Measurements from ENCODE around the gene S100A7. TPM values are rescaled to one million over a fixed set of nuclear protein-coding genes. Genes with fewer than 3 reads are reported as not detected.

Gene S100A7
- total and polyA plus RNA-seq, 4 donors = not detected

DNA sequence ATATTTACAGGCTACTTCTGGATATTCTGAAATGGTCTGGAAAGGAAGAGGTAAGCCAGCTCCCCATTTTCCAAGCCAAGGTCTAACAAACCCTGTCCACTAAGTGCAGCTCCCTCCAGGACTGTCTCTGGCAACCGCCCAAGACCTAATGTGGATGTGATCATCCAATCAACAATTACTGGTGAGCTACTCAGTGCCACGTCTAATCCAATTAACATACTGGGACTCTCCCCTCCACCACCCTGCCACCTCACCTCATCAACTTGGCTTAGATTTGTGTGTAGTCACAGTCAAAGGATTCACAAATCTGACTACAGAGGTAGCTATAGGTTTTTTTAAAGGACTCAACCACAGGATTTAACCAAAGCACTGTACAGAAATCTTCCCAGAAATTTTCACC lies 25.4 kb upstream of the S100A7 start (continued):
- TF ChIP-seq EGR1 (IDR thresholded peaks at IDR 0.05; ENCODE audit: low read depth in 2 of 2) = no peak

- no peak for TF ChIP-seq TAF1 (conservative IDR thresholded peaks at IDR 0.05)
- TF ChIP-seq FOXA2 (IDR thresholded peaks at IDR 0.05) = no peak
- no peak for TF ChIP-seq SP1 (IDR thresholded peaks at IDR 0.05)
- TF ChIP-seq EGR1 (IDR thresholded peaks at IDR 0.05; ENCODE audit: low read depth in 2 of 2) = no peak
- TF ChIP-seq, protein P1, sequence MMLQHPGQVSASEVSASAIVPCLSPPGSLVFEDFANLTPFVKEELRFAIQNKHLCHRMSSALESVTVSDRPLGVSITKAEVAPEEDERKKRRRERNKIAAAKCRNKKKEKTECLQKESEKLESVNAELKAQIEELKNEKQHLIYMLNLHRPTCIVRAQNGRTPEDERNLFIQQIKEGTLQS (IDR thresholded peaks at IDR 0.05) = no peak
- TF ChIP-seq FOXA1 (IDR thresholded peaks at IDR 0.05) = no peak
- TF ChIP-seq HNF4G (IDR thresholded peaks at IDR 0.05) = no peak
- TF ChIP-seq, protein P2, sequence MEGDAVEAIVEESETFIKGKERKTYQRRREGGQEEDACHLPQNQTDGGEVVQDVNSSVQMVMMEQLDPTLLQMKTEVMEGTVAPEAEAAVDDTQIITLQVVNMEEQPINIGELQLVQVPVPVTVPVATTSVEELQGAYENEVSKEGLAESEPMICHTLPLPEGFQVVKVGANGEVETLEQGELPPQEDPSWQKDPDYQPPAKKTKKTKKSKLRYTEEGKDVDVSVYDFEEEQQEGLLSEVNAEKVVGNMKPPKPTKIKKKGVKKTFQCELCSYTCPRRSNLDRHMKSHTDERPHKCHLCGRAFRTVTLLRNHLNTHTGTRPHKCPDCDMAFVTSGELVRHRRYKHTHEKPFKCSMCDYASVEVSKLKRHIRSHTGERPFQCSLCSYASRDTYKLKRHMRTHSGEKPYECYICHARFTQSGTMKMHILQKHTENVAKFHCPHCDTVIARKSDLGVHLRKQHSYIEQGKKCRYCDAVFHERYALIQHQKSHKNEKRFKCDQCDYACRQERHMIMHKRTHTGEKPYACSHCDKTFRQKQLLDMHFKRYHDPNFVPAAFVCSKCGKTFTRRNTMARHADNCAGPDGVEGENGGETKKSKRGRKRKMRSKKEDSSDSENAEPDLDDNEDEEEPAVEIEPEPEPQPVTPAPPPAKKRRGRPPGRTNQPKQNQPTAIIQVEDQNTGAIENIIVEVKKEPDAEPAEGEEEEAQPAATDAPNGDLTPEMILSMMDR (IDR thresholded peaks at IDR 0.05; ENCODE audit: low read depth, low read length, missing input control) = no peak
- TF ChIP-seq, protein P3, sequence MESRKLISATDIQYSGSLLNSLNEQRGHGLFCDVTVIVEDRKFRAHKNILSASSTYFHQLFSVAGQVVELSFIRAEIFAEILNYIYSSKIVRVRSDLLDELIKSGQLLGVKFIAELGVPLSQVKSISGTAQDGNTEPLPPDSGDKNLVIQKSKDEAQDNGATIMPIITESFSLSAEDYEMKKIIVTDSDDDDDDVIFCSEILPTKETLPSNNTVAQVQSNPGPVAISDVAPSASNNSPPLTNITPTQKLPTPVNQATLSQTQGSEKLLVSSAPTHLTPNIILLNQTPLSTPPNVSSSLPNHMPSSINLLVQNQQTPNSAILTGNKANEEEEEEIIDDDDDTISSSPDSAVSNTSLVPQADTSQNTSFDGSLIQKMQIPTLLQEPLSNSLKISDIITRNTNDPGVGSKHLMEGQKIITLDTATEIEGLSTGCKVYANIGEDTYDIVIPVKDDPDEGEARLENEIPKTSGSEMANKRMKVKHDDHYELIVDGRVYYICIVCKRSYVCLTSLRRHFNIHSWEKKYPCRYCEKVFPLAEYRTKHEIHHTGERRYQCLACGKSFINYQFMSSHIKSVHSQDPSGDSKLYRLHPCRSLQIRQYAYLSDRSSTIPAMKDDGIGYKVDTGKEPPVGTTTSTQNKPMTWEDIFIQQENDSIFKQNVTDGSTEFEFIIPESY (IDR thresholded peaks at IDR 0.05) = no peak
- no peak for TF ChIP-seq NR2F2 (IDR thresholded peaks at IDR 0.05)
- TF ChIP-seq GABPA (IDR thresholded peaks at IDR 0.05 in 1 of 2, conservative IDR thresholded peaks at IDR 0.05 in 1 of 2) = no peak
- TF ChIP-seq JUND (IDR thresholded peaks at IDR 0.05) = no peak
- no peaks in the 10 kb centered on the region for H3K9me3 ChIP-seq (ENCODE audit: control insufficient read depth in 4 of 4, low read length in 3 of 4)
- H3K4me3 ChIP-seq (ENCODE audit: low read depth in 1 of 3, low read length in 3 of 3) = no peak overlapping the region
- H3K36me3 ChIP-seq (ENCODE audit: control insufficient read depth in 4 of 4, insufficient read depth in 3 of 4, low read depth in 1 of 4, low read length in 3 of 4) = no peaks in the 10 kb centered on the region
- 40% methylated on average over 6 of the region's 6 CpGs for WGBS
- no peak overlapping the region for H3K27ac ChIP-seq (ENCODE audit: low read depth in 1 of 2, low read length in 2 of 2)
- H3K9ac ChIP-seq (ENCODE audit: low read depth in 1 of 2, low read length in 2 of 2) = no peak overlapping the region
- peaks cover 0 to 2% (median 0%) of the 10 kb centered on the region in 4 donors for H3K27me3 ChIP-seq (ENCODE audit: control insufficient read depth in 4 of 4, insufficient read depth in 4 of 4, low read length in 3 of 4)
- no peaks in the 10 kb centered on the region for H3K4me1 ChIP-seq (ENCODE audit: control insufficient read depth in 4 of 4, insufficient read depth in 4 of 4, low read length in 3 of 4)
- no peak for DNase-seq (ENCODE audit: low spot score)
Observed at GRCh38 chr1:153483776-153484175, 23.3 kb upstream of the S100A7 start.

GRCh38 chr1:153481124-153481523 lies 20.7 kb upstream of the S100A7 start:
- no peak for DNase-seq (ENCODE audit: low spot score)
- H3K27ac ChIP-seq (ENCODE audit: low read depth in 1 of 2, low read length in 2 of 2) = no peak overlapping the region
- H3K4me3 ChIP-seq (ENCODE audit: low read depth in 1 of 3, low read length in 3 of 3) = no peak overlapping the region
- TF ChIP-seq, protein P2 (IDR thresholded peaks at IDR 0.05; ENCODE audit: low read depth, low read length, missing input control) = no peak
- TF ChIP-seq JUND (IDR thresholded peaks at IDR 0.05) (no peak), SP1 (IDR thresholded peaks at IDR 0.05) (no peak), HNF4G (IDR thresholded peaks at IDR 0.05) (no peak), RXRA (IDR thresholded peaks at IDR 0.05) (no peak)
- H3K4me1 ChIP-seq (ENCODE audit: control insufficient read depth in 4 of 4, insufficient read depth in 4 of 4, low read length in 3 of 4) = no peaks in the 10 kb centered on the region
- no peaks in the 10 kb centered on the region for H3K36me3 ChIP-seq (ENCODE audit: control insufficient read depth in 4 of 4, insufficient read depth in 3 of 4, low read depth in 1 of 4, low read length in 3 of 4)
- no peaks in the 10 kb centered on the region for H3K9me3 ChIP-seq (ENCODE audit: control insufficient read depth in 4 of 4, low read length in 3 of 4)
- peaks cover 0 to 2% (median 0%) of the 10 kb centered on the region in 4 donors for H3K27me3 ChIP-seq (ENCODE audit: control insufficient read depth in 4 of 4, insufficient read depth in 4 of 4, low read length in 3 of 4)
- 55% methylated on average over 2 of the region's 2 CpGs for WGBS
- H3K9ac ChIP-seq (ENCODE audit: low read depth in 1 of 2, low read length in 2 of 2) = no peak overlapping the region

Measured in liver (tissue), 9 donors.